ENCODE results near the gene PDLIM7.
A peak's percentile ranks its signal among the peaks of the same experiment; 100 is the strongest.

PDLIM7 gene

GRCh38 chr5:177515580-177515979, 18.2 kb upstream of the PDLIM7 start:
- H3K27ac ChIP-seq (replicated peaks), result peak overlapping the region; percentile 77
- peak overlapping the region; percentile 88 for H3K4me3 ChIP-seq (replicated peaks; ENCODE audit: insufficient read depth, low read length)
- TF ChIP-seq POLR2AphosphoS5 (IDR thresholded peaks at IDR 0.05; ENCODE audit: low read depth) (no peak), CTCF (IDR thresholded peaks at IDR 0.05; ENCODE audit: insufficient read depth, low read length) (no peak), SPI1 (IDR thresholded peaks at IDR 0.05; ENCODE audit: borderline replicate concordance, low read depth) (no peak), GABPA (IDR thresholded peaks at IDR 0.05; ENCODE audit: low read depth) (no peak)
- H3K27me3 ChIP-seq (ENCODE audit: insufficient read depth, poor library complexity, severe bottlenecking), result no peaks in the 10 kb centered on the region
- no peak for DNase-seq (ENCODE audit: low read depth in 1 of 2, low spot score in 1 of 2)

GRCh38 chr5:177514541-177514940, 17.1 kb upstream of the PDLIM7 start:
- no peak for DNase-seq (ENCODE audit: low read depth in 1 of 2, low spot score in 1 of 2)
- Histone ChIP-seq H3K4me3 (replicated peaks; ENCODE audit: insufficient read depth, low read length) (no peak overlapping the region), H3K27ac (replicated peaks) (no peak overlapping the region), H3K27me3 (ENCODE audit: insufficient read depth, poor library complexity, severe bottlenecking) (no peaks in the 10 kb centered on the region)
- no peak for TF ChIP-seq POLR2AphosphoS5 (IDR thresholded peaks at IDR 0.05; ENCODE audit: low read depth)
- no peak for TF ChIP-seq SPI1 (IDR thresholded peaks at IDR 0.05; ENCODE audit: borderline replicate concordance, low read depth)
- no peak for TF ChIP-seq CTCF (IDR thresholded peaks at IDR 0.05; ENCODE audit: insufficient read depth, low read length)
- no peak for TF ChIP-seq GABPA (IDR thresholded peaks at IDR 0.05; ENCODE audit: low read depth)
- no peak for TF ChIP-seq REST (IDR thresholded peaks at IDR 0.05; ENCODE audit: insufficient replicate concordance, low read depth)

GRCh38 chr5:177513500-177513899, 16.1 kb upstream of the PDLIM7 start:
- Histone ChIP-seq H3K4me3 (replicated peaks; ENCODE audit: insufficient read depth, low read length) (no peak overlapping the region), H3K27me3 (ENCODE audit: insufficient read depth, poor library complexity, severe bottlenecking) (no peaks in the 10 kb centered on the region), H3K27ac (replicated peaks) (no peak overlapping the region)
- no peak for DNase-seq (ENCODE audit: low read depth in 1 of 2, low spot score in 1 of 2)
- TF ChIP-seq SPI1 (IDR thresholded peaks at IDR 0.05; ENCODE audit: borderline replicate concordance, low read depth) (no peak), REST (IDR thresholded peaks at IDR 0.05; ENCODE audit: insufficient replicate concordance, low read depth) (no peak), CTCF (IDR thresholded peaks at IDR 0.05; ENCODE audit: insufficient read depth, low read length) (no peak), GABPA (IDR thresholded peaks at IDR 0.05; ENCODE audit: low read depth) (no peak), POLR2AphosphoS5 (IDR thresholded peaks at IDR 0.05; ENCODE audit: low read depth) (no peak)

- no peak for DNase-seq (ENCODE audit: low read depth in 1 of 2, low spot score in 1 of 2)
- TF ChIP-seq CTCF (IDR thresholded peaks at IDR 0.05; ENCODE audit: insufficient read depth, low read length) (no peak), GABPA (IDR thresholded peaks at IDR 0.05; ENCODE audit: low read depth) (no peak), POLR2AphosphoS5 (IDR thresholded peaks at IDR 0.05; ENCODE audit: low read depth) (no peak), REST (IDR thresholded peaks at IDR 0.05; ENCODE audit: insufficient replicate concordance, low read depth) (no peak)
- H3K27ac ChIP-seq (replicated peaks), result no peak overlapping the region
- H3K4me3 ChIP-seq (replicated peaks; ENCODE audit: insufficient read depth, low read length), result no peak overlapping the region
- no peaks in the 10 kb centered on the region for H3K27me3 ChIP-seq (ENCODE audit: insufficient read depth, poor library complexity, severe bottlenecking)
These were observed 15.5 kb upstream of the PDLIM7 start for GRCh38 chr5:177512736-177513380.

All from HL-60 (cell line).